Natural killer cell (primary cell): ENCODE measurements around the gene TOLLIP. TPM values are rescaled to one million over a fixed set of nuclear protein-coding genes. Genes with fewer than 3 reads are reported as not detected.
A peak's percentile ranks its signal among the peaks of the same experiment; 100 is the strongest.

Experiments used
- ATAC-seq, 3 donors: fragments of 150-1000 bp in 2 of 3; fragments of 200-7000 bp in 1 of 3; cut with Tn5 transposase; 1 replicate in 1 of 3; 2 replicates in 2 of 3; pipeline ENCODE4 v1.10.0; 2021; ENCODE audit warnings: mild to moderate bottlenecking in 2 of 3, moderate library complexity in 2 of 3
- DNase-seq, 2 donors: peaks; one replicate each; pipeline versions ENCODE4 v3.0.0 to v3.0.0-alpha.2; 2013 to 2021; ENCODE audit warnings: mixed read lengths in 1 of 2
- H3K27ac ChIP-seq: one replicate; pipeline ENCODE4 v1.5.1; 2013; ENCODE audit warnings: mild to moderate bottlenecking, low read length
- H3K27me3 ChIP-seq: one replicate; pipeline ENCODE4 v1.6.1; 2013; ENCODE audit warnings: low read length; ENCODE audit not compliant: control insufficient read depth, insufficient read depth
- H3K36me3 ChIP-seq: one replicate; pipeline ENCODE4 v1.6.1; 2013; ENCODE audit warnings: low read length; ENCODE audit not compliant: control insufficient read depth, insufficient read depth
- H3K4me1 ChIP-seq: one replicate; pipeline ENCODE4 v1.6.1; 2013; ENCODE audit warnings: low read length; ENCODE audit not compliant: control insufficient read depth, insufficient read depth
- H3K4me3 ChIP-seq: one replicate; pipeline ENCODE4 v1.5.1; 2013; ENCODE audit warnings: low read length
- H3K9me3 ChIP-seq: one replicate; pipeline ENCODE4 v1.6.1; 2013; ENCODE audit warnings: low read length; ENCODE audit not compliant: control insufficient read depth, insufficient read depth
- H3K27ac Mint-ChIP-seq, 2 donors: one replicate each; pipeline ENCODE4 v1.8.0; 2022; ENCODE audit warnings: mild to moderate bottlenecking in 2 of 2, mixed read lengths in 2 of 2, moderate library complexity in 1 of 2
- H3K27me3 Mint-ChIP-seq, 2 donors: one replicate each; pipeline ENCODE4 v1.8.0; 2022; ENCODE audit warnings: low read depth in 2 of 2, mixed read lengths in 2 of 2
- H3K36me3 Mint-ChIP-seq: one replicate; pipeline ENCODE4 v1.8.0; 2022; ENCODE audit warnings: mixed read lengths
- H3K4me1 Mint-ChIP-seq, 2 donors: one replicate each; pipeline ENCODE4 v1.8.0; 2022; ENCODE audit warnings: mixed read lengths in 2 of 2
- H3K4me3 Mint-ChIP-seq: one replicate; pipeline ENCODE4 v1.8.0; 2022; ENCODE audit warnings: mild to moderate bottlenecking, moderate library complexity, mixed read lengths
- H3K9me3 Mint-ChIP-seq, 2 donors: one replicate each; pipeline ENCODE4 v1.8.0; 2022; ENCODE audit warnings: mixed read lengths in 2 of 2
- WGBS: methylation state at CpG from one replicate; pipeline ENCODE4 v1.1.7; 2013; ENCODE audit warnings: missing lambda C conversion rate; ENCODE audit not compliant: insufficient coverage; 5-methylcytosine and 5-hydroxymethylcytosine counted together
- intact Hi-C: fragments of 100-400 bp; cut with micrococcal nuclease; formaldehyde crosslinking; loops from one replicate; pipeline ENCODE4 v1.14.2; 2022
- total RNA-seq, 4 donors: library from RNA; stranded (reverse); fragments of 120-200 nt in 1 of 4; gene quantifications; one replicate each; pipeline versions ENCODE4 v1.2.3 to v1.2.4, GENCODE V29; 2013 to 2022
- TF ChIP-seq, protein P1 (sequence below): fragments of 200-600 bp; IDR thresholded peaks from one replicate; pipeline ENCODE4 v1.8.0; 2022; ENCODE audit warnings: antibody characterized with exemption

The TOLLIP gene
- total RNA-seq, 3 donors from 2014 or later (not counting 1 experiment from before 2014, with no cell fraction given), result 49.3 to 61.8 (median 54.8) TPM

DNA sequence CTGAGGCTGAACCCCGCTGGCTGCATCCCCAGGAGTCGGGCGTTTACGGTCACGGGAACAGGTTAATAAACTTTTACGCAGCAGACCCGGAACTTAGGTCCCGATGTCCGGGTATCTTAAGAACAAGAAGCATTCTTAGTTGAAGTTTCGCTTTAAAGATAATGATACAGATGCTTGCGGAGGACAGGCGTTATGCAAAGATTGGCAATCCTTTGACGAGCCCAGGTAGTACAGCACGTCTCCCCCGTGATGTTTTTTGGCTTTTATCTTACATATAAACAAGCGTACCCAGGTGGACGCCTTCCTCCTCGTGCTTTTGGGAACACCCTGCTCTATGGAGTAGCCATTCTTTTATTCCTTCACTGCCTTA is 871 bp upstream of the TOLLIP start:
- peaks cover 52% of the 10 kb centered on the region for H3K4me1 ChIP-seq
- H3K27me3 ChIP-seq, result no peaks in the 10 kb centered on the region
- peak overlapping the region; percentile 92 for H3K4me3 Mint-ChIP-seq
- H3K9me3 Mint-ChIP-seq, result peaks cover 3% of the 10 kb centered on the region in 2 donors
- peaks cover 33 to 42% of the 10 kb centered on the region in 2 donors for H3K4me1 Mint-ChIP-seq
- WGBS, result 74% methylated on average over 18 of the region's 18 CpGs
- H3K27me3 Mint-ChIP-seq, result peaks cover 2 to 10% of the 10 kb centered on the region in 2 donors
- H3K27ac Mint-ChIP-seq, result peak overlapping the region; percentile 90 to 92
- intact Hi-C loops, result no loop called here
- peak overlapping the region; percentile 96 for H3K27ac ChIP-seq
- no peaks in the 10 kb centered on the region for H3K36me3 Mint-ChIP-seq
- no peaks in the 10 kb centered on the region for H3K36me3 ChIP-seq
- peaks cover 4% of the 10 kb centered on the region for H3K9me3 ChIP-seq
- DNase-seq (peak in 1 of 2 donors; percentile 51), ATAC-seq (no peak)
- peak overlapping the region; percentile 85 for H3K4me3 ChIP-seq
- TF ChIP-seq, protein P1, sequence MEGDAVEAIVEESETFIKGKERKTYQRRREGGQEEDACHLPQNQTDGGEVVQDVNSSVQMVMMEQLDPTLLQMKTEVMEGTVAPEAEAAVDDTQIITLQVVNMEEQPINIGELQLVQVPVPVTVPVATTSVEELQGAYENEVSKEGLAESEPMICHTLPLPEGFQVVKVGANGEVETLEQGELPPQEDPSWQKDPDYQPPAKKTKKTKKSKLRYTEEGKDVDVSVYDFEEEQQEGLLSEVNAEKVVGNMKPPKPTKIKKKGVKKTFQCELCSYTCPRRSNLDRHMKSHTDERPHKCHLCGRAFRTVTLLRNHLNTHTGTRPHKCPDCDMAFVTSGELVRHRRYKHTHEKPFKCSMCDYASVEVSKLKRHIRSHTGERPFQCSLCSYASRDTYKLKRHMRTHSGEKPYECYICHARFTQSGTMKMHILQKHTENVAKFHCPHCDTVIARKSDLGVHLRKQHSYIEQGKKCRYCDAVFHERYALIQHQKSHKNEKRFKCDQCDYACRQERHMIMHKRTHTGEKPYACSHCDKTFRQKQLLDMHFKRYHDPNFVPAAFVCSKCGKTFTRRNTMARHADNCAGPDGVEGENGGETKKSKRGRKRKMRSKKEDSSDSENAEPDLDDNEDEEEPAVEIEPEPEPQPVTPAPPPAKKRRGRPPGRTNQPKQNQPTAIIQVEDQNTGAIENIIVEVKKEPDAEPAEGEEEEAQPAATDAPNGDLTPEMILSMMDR, result no peak

DNA sequence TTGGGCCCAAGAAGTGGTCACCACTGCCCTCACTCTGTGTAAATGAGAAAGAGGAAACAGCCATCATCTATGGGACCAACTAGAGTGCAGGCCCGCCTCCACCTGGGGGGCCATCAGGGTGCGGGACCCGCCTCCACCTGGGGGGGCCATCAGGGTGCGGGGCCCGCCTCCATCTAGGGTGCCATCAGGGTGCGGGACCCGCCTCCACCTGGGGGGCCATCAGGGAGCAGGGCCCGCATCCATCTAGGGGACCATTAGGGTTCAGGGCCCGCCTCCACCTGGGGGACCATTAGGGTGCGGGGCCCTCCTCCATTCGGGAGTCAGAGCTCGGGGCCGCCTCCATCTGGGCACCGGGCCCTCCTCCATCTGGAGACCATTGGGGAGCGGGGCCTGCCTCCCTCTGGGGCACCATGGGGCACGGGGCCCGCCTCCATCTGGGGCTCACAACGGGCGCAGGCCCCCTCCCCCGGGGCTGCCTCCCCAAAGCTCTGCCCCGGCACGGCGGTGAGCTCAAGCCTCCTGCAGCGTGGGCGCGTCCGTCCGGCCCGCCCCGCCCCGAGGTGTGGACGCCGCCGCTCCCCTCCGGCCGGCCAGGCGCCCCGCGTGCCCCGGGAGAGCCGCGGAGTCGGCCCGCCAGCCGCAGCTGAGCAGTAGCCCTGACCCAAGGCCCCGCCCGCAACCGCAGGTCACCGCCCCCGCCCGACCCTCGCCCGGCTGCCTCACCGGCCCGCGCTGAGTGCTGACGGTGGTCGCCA is 512 bp downstream of the TOLLIP start:
- intact Hi-C loops, result loop anchor here (1.0 to 5.0 kb wide), 3 partner anchors 27 to 73 kb away; no protein-coding TSS in a partner anchor
- Mint-ChIP-seq H3K27ac (peak overlapping the region; percentile 76 to 90), H3K4me3 (peak overlapping the region; percentile 92), H3K4me1 (peaks cover 33 to 42% of the 10 kb centered on the region in 2 donors), H3K27me3 (peaks cover 0 to under 1% of the 10 kb centered on the region in 2 donors), H3K9me3 (peaks cover 3% of the 10 kb centered on the region in 2 donors), H3K36me3 (no peaks in the 10 kb centered on the region)
- Histone ChIP-seq H3K36me3 (no peaks in the 10 kb centered on the region), H3K4me3 (peak overlapping the region; percentile 65), H3K9me3 (peaks cover 4% of the 10 kb centered on the region), H3K4me1 (peaks cover 52% of the 10 kb centered on the region), H3K27me3 (no peaks in the 10 kb centered on the region), H3K27ac (peak overlapping the region; percentile 74)
- ATAC-seq, result peak in 1 of 3 donors; percentile 0
- WGBS, result 2% methylated on average over 58 of the region's 58 CpGs
- TF ChIP-seq, protein P1, result no peak
- DNase-seq, result no peak

DNA sequence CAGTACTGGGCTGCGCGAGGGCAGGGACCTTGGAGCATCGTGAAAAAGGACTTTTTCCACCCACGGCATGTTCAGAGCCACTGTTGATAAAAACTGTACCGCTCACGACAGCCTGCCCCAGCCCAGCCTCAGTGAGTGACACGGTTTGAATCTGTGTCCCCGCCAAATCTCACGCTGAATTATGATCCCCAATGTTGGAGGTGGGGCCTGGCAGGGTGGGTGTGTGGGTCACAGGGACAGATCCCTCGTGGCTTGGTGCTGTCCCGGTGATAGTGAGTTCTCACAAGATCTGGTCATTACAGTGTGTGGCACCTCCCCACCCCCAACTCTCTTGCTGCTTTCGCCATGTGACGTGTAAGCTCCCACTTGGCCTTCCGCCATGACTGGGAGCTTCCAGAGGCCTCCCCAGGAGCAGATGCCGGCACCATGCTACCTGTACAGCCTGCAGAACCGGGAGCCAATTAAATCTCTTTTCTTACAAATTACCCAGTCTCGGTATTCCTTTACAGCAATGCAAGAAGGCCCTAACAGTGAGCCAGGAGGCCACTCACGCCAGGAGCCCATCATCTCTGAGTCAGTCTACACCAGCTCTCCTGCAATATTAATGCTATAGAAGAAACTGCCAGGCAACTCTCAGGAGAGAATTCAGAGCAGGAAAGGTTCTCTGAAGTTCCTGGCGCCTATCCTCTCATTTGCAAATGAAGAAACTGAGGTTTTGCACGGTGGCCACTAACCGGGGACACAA is 1.3 kb downstream of the TOLLIP start:
- ATAC-seq, result no peak
- H3K27ac ChIP-seq, result no peak overlapping the region
- Mint-ChIP-seq H3K27ac (peak overlapping the region; percentile 76 to 86), H3K36me3 (no peaks in the 10 kb centered on the region), H3K27me3 (no peaks in the 10 kb centered on the region), H3K4me1 (peaks cover 37 to 46% of the 10 kb centered on the region in 2 donors), H3K9me3 (peaks cover 3% of the 10 kb centered on the region in 2 donors), H3K4me3 (peak overlapping the region; percentile 75)
- H3K4me3 ChIP-seq, result peak overlapping the region; percentile 65
- TF ChIP-seq, protein P1, result no peak
- no peaks in the 10 kb centered on the region for H3K36me3 ChIP-seq
- H3K4me1 ChIP-seq, result peaks cover 52% of the 10 kb centered on the region
- H3K27me3 ChIP-seq, result no peaks in the 10 kb centered on the region
- intact Hi-C loops, result loop anchor here (5.0 kb wide), 1 partner anchor 74 kb away; no protein-coding TSS in a partner anchor
- WGBS, result 85% methylated on average over 21 of the region's 21 CpGs
- H3K9me3 ChIP-seq, result peaks cover 4% of the 10 kb centered on the region
- DNase-seq, result no peak
